Prostate gland (tissue), 2 donors: ENCODE results near the gene ATG7.

Experiments used
- POLR2AphosphoS5 ChIP-seq: sonication (generic); formaldehyde crosslinking; IDR thresholded peaks from one replicate; pipeline ENCODE4 v1.6.1; 2017; ENCODE audit warnings: antibody characterized with exemption
- TF ChIP-seq, protein P1 (sequence below), 4 experiments: fragments of 200-600 bp in 2 of 4; fragments of 450-650 bp in 2 of 4; sonication (generic) in 2 of 4; IDR thresholded peaks; 1 replicate in 3 of 4; 2 replicates in 1 of 4; pipeline ENCODE4 v1.5.1; 2016 to 2019; ENCODE audit warnings: antibody characterized with exemption in 4 of 4, mild to moderate bottlenecking in 2 of 4, moderate library complexity in 2 of 4

DNA sequence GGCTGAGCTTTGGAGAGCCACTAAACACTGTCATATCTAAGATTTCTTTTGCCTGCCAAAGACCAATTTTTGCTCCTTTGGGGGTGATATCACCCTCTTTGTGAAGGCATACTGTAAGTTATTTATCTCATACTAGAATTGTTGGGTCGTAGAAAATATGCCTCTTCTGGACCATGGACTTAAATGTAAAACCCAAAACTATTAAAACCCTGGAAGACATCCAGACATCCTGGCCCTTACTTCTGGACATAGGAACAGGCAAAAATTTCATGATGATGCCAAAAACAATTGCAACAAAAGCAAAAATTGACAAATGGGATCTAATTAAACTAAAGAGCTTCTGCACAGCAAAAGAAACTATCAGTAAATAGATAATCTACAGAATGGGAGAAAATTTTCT is 172.2 kb downstream of the ATG7 start:
- TF ChIP-seq, protein P1, sequence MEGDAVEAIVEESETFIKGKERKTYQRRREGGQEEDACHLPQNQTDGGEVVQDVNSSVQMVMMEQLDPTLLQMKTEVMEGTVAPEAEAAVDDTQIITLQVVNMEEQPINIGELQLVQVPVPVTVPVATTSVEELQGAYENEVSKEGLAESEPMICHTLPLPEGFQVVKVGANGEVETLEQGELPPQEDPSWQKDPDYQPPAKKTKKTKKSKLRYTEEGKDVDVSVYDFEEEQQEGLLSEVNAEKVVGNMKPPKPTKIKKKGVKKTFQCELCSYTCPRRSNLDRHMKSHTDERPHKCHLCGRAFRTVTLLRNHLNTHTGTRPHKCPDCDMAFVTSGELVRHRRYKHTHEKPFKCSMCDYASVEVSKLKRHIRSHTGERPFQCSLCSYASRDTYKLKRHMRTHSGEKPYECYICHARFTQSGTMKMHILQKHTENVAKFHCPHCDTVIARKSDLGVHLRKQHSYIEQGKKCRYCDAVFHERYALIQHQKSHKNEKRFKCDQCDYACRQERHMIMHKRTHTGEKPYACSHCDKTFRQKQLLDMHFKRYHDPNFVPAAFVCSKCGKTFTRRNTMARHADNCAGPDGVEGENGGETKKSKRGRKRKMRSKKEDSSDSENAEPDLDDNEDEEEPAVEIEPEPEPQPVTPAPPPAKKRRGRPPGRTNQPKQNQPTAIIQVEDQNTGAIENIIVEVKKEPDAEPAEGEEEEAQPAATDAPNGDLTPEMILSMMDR (IDR thresholded peaks at IDR 0.05): no peak
- TF ChIP-seq POLR2AphosphoS5: no peak
